ENCODE measurements around the gene SLC25A24. TPM values are rescaled to one million over a fixed set of nuclear protein-coding genes. Genes with fewer than 3 reads are reported as not detected.

The SLC25A24 gene
- total RNA-seq, 1 donor from 2014 or later: 55.3 TPM

GRCh38 chr1:108124023-108124422 is 76.1 kb downstream of the SLC25A24 start:
- Mint-ChIP-seq H3K36me3 (ENCODE audit: unreplicated experiment) (peaks cover 7% of the 10 kb centered on the region), H3K4me1 (ENCODE audit: low read depth, unreplicated experiment) (peaks cover 31% of the 10 kb centered on the region), H3K27me3 (ENCODE audit: unreplicated experiment) (peaks cover 8% of the 10 kb centered on the region), H3K4me3 (ENCODE audit: unreplicated experiment) (no peak overlapping the region), H3K9me3 (ENCODE audit: unreplicated experiment) (peaks cover 6% of the 10 kb centered on the region), H3K27ac (ENCODE audit: unreplicated experiment) (no peak overlapping the region)
- DNase-seq: no peak
- TF ChIP-seq, protein P1, sequence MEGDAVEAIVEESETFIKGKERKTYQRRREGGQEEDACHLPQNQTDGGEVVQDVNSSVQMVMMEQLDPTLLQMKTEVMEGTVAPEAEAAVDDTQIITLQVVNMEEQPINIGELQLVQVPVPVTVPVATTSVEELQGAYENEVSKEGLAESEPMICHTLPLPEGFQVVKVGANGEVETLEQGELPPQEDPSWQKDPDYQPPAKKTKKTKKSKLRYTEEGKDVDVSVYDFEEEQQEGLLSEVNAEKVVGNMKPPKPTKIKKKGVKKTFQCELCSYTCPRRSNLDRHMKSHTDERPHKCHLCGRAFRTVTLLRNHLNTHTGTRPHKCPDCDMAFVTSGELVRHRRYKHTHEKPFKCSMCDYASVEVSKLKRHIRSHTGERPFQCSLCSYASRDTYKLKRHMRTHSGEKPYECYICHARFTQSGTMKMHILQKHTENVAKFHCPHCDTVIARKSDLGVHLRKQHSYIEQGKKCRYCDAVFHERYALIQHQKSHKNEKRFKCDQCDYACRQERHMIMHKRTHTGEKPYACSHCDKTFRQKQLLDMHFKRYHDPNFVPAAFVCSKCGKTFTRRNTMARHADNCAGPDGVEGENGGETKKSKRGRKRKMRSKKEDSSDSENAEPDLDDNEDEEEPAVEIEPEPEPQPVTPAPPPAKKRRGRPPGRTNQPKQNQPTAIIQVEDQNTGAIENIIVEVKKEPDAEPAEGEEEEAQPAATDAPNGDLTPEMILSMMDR (IDR thresholded peaks at IDR 0.05; ENCODE audit: partially characterized antibody, unreplicated experiment): no peak

DNA sequence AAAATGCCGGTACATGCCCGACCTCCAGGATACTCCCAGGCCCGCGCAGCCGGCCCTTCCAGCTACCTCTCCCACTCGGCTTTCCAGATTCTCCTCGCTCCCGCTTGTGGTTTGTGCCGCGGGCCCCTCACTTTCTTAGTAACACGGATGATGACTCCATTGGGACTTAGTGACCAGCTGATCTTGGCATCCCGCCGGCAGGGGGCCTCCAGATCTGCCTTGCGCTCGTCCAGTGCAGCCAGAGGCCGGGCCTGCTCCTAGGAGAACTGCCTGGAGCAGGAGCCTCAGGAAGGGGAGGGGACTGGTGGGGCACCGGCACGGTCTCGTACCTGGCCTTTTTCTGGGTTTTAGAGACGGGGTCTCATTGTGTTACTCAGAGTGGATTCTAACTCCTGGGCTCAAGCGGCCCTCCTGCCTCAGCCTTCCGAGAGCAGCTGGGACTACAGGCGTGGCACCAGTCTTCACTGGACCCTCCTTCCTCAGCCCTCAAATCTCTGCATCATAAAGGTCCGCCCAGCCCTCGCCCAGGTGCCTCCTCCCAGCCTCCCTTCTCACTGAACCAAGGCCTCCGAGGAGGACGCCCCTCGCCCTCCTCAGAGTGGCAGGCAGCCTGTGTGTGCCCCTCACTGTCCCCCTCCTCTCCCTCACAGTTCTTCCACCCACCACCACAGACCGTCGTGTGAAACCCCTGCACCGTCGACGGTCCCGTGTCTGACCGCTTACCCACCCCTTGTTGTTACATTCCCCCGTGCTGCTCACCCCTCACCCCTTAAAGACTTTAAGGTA is 78.6 kb downstream of the SLC25A24 start:
- Mint-ChIP-seq H3K27ac (ENCODE audit: unreplicated experiment) (no peak overlapping the region), H3K27me3 (ENCODE audit: unreplicated experiment) (peaks cover 10% of the 10 kb centered on the region), H3K4me3 (ENCODE audit: unreplicated experiment) (no peak overlapping the region), H3K4me1 (ENCODE audit: low read depth, unreplicated experiment) (peaks cover 29% of the 10 kb centered on the region), H3K36me3 (ENCODE audit: unreplicated experiment) (peaks cover 7% of the 10 kb centered on the region), H3K9me3 (ENCODE audit: unreplicated experiment) (peaks cover 6% of the 10 kb centered on the region)
- TF ChIP-seq, protein P1 (IDR thresholded peaks at IDR 0.05; ENCODE audit: partially characterized antibody, unreplicated experiment): no peak
- DNase-seq: peak; percentile 34

GRCh38 chr1:108120163-108120562 is 80.0 kb downstream of the SLC25A24 start:
- no peak overlapping the region for H3K4me3 Mint-ChIP-seq (ENCODE audit: unreplicated experiment)

GRCh38 chr1:108119500-108119899 is 80.6 kb downstream of the SLC25A24 start:
- H3K9me3 Mint-ChIP-seq (ENCODE audit: unreplicated experiment): peaks cover 6% of the 10 kb centered on the region
- H3K36me3 Mint-ChIP-seq (ENCODE audit: unreplicated experiment): peaks cover 7% of the 10 kb centered on the region

More at GRCh38 chr1:108120163-108120562, 80.0 kb downstream of the SLC25A24 start:
- DNase-seq: no peak
- no peak overlapping the region for H3K27ac Mint-ChIP-seq (ENCODE audit: unreplicated experiment)
- H3K27me3 Mint-ChIP-seq (ENCODE audit: unreplicated experiment): peaks cover 10% of the 10 kb centered on the region
- TF ChIP-seq, protein P1 (IDR thresholded peaks at IDR 0.05; ENCODE audit: partially characterized antibody, unreplicated experiment): no peak
- H3K4me1 Mint-ChIP-seq (ENCODE audit: low read depth, unreplicated experiment): peaks cover 19% of the 10 kb centered on the region
- peaks cover 7% of the 10 kb centered on the region for H3K36me3 Mint-ChIP-seq (ENCODE audit: unreplicated experiment)
- peaks cover 6% of the 10 kb centered on the region for H3K9me3 Mint-ChIP-seq (ENCODE audit: unreplicated experiment)

More at GRCh38 chr1:108119500-108119899, 80.6 kb downstream of the SLC25A24 start:
- no peak overlapping the region for H3K4me3 Mint-ChIP-seq (ENCODE audit: unreplicated experiment)
- H3K27me3 Mint-ChIP-seq (ENCODE audit: unreplicated experiment): peaks cover 10% of the 10 kb centered on the region
- TF ChIP-seq, protein P1 (IDR thresholded peaks at IDR 0.05; ENCODE audit: partially characterized antibody, unreplicated experiment): no peak
- no peak for DNase-seq
- H3K4me1 Mint-ChIP-seq (ENCODE audit: low read depth, unreplicated experiment): peaks cover 14% of the 10 kb centered on the region
- no peak overlapping the region for H3K27ac Mint-ChIP-seq (ENCODE audit: unreplicated experiment)

Measured in glutamatergic neuron (in vitro differentiated cells).